Measurements from ENCODE around the gene ATL1. TPM values are rescaled to one million over a fixed set of nuclear protein-coding genes. Genes with fewer than 3 reads are reported as not detected.

ATL1 gene
- total and polyA plus RNA-seq, 2 of the 4 experiments (the other 2 are of a cell fraction): 6.0 to 12.2 TPM

GRCh38 chr14:50544911-50545310 is 15.0 kb upstream of the ATL1 start:
- Histone ChIP-seq H2AFZ (replicated peaks; ENCODE audit: low read length, poor library complexity) (no peak overlapping the region), H4K5ac (ENCODE audit: low read depth, low read length) (no peak overlapping the region), H3K27ac (ENCODE audit: insufficient read depth, low read length) (no peak overlapping the region), H3K4me2 (ENCODE audit: low read depth, low read length) (no peak overlapping the region), H2AK5ac (ENCODE audit: low read depth, low read length) (no peak overlapping the region), H2BK5ac (ENCODE audit: low read depth, low read length, poor library complexity, severe bottlenecking) (no peak overlapping the region), H3K9ac (ENCODE audit: low read depth, low read length) (no peak overlapping the region), H4K20me1 (ENCODE audit: insufficient read depth, low read length) (no peaks in the 10 kb centered on the region), H3K56ac (ENCODE audit: extremely low read depth, insufficient read depth, low read length) (no peak overlapping the region), H2BK20ac (ENCODE audit: low read depth, low read length) (no peak overlapping the region), H4K91ac (ENCODE audit: insufficient read depth, low read depth, low read length) (no peak overlapping the region), H3K14ac (replicated peaks; ENCODE audit: low read depth, low read length) (no peak overlapping the region), H3K79me1 (ENCODE audit: low read depth in 1 of 2, low read length in 2 of 2) (no peaks in the 10 kb centered on the region), H2BK120ac (ENCODE audit: low read depth, low read length) (no peak overlapping the region), H3K18ac (ENCODE audit: low read depth, low read length) (no peak overlapping the region), H3K4ac (ENCODE audit: low read depth, low read length) (no peak overlapping the region), H3K9me3 (ENCODE audit: control insufficient read depth, insufficient read depth, low read length) (no peaks in the 10 kb centered on the region), H2BK15ac (ENCODE audit: low read depth, low read length) (no peak overlapping the region), H2AK9ac (replicated peaks; ENCODE audit: low read depth, low read length, poor library complexity) (no peak overlapping the region), H3K27me3 (ENCODE audit: control insufficient read depth, insufficient read depth, low read length) (no peaks in the 10 kb centered on the region; the same call in 1 of the 2 replicates), H3K4me3 (ENCODE audit: insufficient read depth, low read depth, low read length) (no peak overlapping the region), H4K8ac (ENCODE audit: low read depth in 2 of 2, low read length in 2 of 2) (no peak overlapping the region), H3K9me1 (ENCODE audit: insufficient read depth, low read length) (no peaks in the 10 kb centered on the region), H3K23ac (ENCODE audit: low read depth, low read length) (no peak overlapping the region), H3K4me1 (ENCODE audit: control insufficient read depth, insufficient read depth, low read length) (no peaks in the 10 kb centered on the region), H3K36me3 (ENCODE audit: control insufficient read depth, insufficient read depth, low read length) (no peaks in the 10 kb centered on the region)
- ATAC-seq (ENCODE audit: low read depth): no peak
- no peak for TF ChIP-seq POLR2A (IDR thresholded peaks at IDR 0.05; ENCODE audit: low read depth, low read length)
- dilution Hi-C loops (cut with HindIII; ENCODE audit: low sequenced_read_pairs, unreplicated experiment): no loop called here
- DNase-seq: no peak
- intact Hi-C loops (cut with micrococcal nuclease): no loop called here
- BruUV-seq (replicated peaks): no TSS peak
- POLR2A ChIA-PET (ENCODE audit: unreplicated experiment): no interaction called here
- CTCF ChIA-PET: interaction anchor here (1.0 kb wide), 1 partner anchor 222 kb away, joined by 3 read pairs; no protein-coding TSS in a partner anchor
- 100% methylated on average over 1 of the region's 3 CpGs; no CpG with 5 or more reads in 1 of the 2 experiments for WGBS, 2 experiments (ENCODE audit: extremely low coverage in 2 of 2, insufficient read length in 1 of 2)
- in situ Hi-C loops (cut with MboI; ENCODE audit: low sequenced_read_pairs): loop anchor here (5.0 kb wide), 1 partner anchor 232 kb away; no protein-coding TSS in a partner anchor

All from IMR-90 (cell line).